NCI-H2196 treated with DMSO at 0.1 percent for 48 hours (cell line): Measurements from ENCODE around the gene BOD1L1.

ENCODE experiments used
- DNase-seq: peaks from one replicate; lab custom pipeline; 2025; ENCODE audit not compliant: unreplicated experiment; lab: John Stamatoyannopoulos, UW

The BOD1L1 gene

DNA sequence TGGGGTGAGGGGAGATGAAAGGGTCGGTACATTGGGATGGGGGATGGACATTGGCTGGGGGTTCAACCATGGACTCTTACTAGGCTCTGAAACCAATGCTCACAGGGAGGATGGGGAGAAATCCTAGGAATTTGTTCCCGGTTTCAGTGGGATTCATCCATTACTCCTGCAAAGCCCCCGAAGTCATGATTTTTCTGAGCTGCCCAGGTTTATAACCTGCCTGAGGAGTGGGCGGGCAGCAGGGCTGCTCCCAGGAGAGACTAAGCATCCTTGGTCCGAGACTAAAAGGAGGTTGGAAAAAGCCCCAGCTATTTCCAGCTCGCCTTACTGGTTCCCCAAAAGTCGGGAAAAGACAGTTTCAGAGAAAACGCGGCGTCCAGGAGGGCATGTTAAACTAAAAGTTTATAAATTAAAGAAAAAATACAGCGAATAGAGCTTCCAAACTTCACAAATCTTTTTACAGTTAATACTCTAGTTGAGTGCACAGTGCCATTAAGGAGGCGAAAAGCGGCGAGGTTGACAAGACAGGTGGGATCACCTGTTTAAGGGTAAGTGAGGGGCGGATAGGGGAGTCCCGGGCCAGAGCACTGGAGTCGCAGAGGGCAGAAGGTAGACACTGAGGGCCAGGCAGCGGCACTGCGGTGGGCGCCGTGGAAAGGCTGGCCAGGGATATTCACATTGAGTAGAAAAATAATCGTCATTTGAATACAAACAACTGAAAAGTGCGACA, 86.9 kb downstream of the BOD1L1 start:
- DNase-seq: no peak

DNA sequence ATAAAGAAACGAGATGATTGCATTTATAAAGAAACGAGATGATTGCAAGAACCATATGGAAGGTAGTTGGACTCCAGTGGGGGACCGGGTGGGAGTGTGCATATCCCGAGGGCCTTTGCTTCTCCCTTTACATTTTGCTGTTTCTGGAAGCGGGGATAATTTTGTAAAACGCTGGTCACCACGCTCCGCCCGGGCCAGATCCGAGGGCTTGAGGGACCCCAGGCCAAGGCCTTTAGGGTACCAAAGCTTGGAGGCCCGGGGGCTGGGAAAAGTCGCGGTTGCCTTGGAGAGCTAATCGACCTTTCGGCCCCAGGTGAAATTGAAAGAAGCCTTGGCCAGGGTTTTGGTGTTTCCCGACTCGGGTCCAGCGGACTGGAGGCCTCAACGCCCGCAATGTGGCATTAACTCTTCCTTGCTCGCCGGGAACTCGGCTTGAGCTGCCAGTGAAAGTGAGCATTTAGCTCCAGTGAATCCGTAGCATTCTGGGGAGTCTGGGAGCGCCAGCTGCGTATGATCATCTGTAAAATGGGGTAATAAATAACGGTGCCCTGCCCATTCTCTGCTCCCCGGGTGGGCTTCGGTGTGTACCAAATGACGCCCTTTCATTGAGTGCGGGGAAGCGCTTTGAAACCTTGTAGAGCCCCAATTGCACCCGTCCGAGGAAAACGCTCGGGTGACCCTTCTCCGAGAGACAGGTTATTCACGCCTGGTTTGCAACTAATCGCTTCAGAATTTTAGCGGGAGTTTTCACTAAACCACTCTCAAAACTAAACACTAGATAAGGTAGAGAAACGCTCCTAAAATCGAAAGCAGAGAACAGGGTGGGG, 87.7 kb downstream of the BOD1L1 start:
- no peak for DNase-seq

DNA sequence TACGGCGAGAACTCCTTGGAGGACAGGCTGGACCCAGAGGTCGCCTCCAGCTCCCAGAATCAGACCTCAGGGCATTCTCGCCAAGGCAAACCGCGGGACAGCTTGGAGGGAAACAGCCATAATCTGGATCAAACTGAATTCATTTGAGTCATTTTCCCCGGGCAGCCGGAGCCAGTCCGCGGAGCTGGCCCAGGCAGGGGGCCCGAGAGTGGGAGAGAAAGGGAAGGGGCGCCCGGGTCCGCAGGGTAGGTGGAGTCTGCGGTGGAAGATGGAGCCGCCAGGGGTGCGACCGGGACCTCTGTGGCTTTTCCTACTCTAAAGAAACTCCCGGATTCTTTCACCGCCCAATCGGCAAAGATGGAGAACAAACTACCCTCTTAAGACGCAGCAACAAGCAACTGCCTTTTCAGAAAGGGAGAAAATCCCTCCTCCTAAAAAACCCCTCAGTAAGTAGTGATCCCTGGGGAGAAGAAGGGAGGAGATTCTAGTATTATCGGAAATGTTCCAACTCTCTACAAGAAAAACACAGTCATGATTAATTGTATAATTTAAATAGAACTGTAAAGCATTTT, 88.4 kb downstream of the BOD1L1 start:
- DNase-seq: no peak

DNA sequence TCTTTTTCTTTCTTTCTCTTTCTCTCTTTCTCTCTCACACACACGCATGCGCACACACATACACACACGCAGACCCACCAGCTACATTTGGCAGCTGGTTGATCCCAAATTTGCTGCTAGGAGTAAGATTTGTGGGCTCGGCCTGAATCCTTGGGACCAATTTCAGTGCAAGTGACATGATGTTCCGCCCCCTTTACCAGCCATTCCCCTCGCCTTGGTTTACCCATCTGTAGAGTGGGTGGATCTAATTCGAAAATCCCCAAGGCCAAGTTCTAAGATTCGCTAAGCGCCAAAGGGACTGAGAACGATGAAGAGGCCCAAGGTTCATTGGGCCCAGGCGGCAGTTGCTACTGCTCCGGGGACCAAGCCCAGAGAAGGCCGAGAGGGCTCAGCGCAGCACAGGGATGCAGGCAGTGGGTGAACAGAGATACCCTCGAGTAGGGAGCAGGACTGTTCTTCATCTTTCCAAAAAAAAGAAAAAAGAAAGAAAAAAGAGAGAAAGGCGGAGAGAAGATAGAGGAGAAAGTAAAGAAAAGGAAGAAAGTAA, 89.0 kb downstream of the BOD1L1 start:
- no peak for DNase-seq

DNA sequence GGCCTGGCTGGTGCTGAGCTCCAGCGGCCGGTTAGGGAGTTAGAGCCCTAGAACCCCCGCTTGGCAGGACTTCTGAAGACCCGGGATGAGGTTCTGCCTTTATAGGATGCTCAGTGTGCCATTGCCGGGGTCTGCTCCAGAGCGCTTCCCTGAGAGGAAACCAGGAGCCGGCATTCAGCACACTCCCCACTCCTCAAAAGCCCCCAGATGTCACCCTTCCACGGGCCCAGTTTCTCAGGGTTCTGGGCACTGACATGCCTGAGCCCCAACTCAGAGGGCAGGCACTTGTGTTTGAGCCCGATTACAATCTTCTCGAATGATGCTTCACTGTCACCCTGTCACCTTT, 89.7 kb downstream of the BOD1L1 start:
- DNase-seq: no peak

DNA sequence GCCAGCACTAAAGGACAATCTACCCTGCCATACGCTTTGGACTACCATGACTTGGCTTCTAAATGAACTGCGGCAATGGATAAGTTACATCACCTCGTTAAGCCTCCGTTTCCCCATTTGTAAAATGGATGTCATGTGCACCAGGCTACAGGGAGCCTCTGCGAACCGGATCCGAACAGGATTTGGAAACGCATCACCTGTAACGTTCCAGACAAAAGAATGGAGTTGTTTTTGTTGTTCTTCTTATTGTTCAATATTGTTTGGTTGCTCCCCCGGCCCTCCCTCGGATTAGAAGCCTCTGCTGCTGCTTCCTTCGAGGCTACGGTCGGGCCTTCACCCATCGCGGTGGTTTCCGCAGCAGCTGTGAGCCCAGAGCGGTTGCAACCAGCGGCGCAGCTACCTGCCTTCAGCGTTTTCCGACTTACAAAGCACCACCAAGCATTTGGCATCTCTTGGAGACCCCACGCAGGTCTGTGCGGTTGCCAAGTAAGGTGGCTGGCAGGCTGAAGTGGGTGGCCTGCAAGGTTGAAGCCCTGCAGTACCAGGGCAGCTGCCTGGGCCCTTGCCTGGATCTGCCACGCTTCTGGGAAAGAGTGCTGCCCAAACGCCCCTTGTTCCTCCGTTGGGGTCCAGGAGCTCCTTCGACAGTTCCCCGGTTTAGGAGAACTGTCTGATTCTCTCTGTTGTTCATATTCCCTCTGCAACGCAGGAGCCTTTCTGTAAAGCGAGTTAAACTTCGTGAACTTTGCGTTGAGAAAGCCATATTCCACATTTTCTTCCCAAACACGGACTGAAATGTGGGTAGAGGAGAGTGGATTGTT, 90.3 kb downstream of the BOD1L1 start:
- DNase-seq: no peak

DNA sequence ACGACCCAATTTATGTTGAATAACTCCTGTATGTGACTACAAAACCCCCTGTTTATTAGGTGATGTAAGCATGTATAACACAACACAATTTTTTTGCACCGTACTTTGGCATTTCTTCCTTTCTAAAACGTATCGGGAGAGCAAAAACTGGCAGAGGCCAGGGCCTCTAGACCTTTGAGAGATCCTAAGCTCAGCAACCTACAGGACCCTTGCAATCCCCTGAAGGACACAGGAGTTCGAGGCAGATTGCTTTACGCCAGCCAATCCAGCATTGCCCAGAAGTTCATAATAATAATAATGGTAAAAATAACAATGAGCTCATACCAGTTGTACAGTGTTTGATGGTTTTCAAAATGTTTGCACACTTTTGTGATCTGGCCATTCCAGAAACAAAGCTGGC, 90.9 kb downstream of the BOD1L1 start:
- no peak for DNase-seq

DNA sequence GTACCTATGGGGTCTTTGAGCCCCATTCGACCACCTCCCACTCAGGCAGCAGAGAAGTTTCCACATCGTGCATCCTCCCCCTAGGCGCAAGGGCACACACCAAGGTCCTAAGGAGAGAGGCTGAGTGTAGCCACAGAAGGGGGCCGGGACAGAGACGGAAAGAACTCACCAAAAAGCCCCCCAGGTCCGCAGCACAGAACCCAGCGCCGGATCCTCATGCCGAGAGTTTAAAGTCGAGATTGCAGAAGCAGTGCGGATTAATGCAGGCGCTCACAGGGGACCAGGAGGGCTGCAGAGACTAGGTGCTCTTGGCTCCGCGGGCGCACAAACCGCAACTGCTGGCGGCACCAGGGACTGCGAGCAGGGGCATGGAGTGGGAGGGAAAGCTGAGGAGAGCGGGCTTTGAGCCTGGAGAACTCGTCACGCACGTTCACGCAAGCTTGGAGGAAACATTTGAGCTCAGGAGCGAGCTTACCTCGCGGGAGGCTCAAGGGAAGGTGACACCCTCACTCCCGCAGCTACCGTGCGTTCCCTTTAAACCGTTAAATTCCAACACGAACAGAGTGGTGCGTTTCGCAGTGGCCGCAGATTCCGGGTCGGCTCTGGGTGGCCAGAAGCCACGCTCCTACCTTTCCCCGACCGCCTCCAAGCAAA, 91.7 kb downstream of the BOD1L1 start:
- DNase-seq: no peak

DNA sequence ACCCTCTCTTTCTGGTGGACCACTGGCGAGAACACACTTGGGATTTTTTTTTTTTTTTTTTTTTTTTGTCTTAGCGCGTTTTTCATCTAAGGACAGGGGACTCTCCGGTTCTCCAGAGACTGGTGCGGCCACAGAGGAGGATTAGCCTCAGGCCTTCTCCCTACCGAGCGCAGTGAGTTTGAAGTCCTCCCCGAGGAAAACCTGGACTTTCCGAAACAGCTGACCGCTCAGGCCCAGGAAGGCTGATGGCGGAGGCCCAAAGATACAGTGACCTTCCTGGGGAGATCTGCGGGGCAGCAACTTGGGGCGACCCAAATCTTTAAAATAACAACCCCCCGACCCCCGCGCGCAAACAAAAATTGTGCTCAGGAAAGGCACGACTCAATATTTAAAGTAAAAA, 92.4 kb downstream of the BOD1L1 start:
- DNase-seq: no peak

DNA sequence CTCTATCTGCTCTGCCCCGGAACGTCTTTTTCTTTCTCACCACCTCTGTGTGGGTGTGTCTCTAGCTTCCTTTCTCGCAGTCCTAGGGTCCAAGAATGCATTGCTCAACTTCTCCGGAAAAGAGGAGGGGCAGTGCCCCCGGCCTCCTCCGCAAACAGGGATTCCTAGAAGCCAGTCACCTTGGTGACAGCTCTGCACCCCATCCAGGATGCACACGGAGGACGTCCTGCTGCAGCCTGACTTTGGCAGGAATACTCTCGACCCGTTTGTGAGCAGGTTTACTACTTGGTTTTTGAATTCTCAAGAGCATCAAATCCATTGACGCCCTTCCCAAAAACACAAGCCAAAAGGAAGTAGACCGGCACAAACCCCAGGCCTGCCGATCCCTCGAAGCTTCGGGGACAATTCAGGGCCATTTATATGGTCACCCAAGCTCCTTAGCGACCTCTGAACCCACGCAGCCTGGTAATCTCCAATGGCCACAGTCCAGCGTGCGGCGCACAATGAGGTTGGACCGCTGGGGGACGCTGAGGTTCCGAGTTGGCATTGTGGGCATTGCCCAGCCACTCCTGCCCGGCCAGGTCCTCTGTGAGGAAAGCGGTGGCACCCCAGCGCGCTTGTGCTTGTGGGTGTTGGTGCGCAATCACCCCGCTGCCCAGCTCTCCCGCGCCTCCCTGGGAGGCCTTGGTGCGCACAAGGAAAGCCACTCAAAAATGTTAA, 93.0 kb downstream of the BOD1L1 start:
- DNase-seq: no peak

DNA sequence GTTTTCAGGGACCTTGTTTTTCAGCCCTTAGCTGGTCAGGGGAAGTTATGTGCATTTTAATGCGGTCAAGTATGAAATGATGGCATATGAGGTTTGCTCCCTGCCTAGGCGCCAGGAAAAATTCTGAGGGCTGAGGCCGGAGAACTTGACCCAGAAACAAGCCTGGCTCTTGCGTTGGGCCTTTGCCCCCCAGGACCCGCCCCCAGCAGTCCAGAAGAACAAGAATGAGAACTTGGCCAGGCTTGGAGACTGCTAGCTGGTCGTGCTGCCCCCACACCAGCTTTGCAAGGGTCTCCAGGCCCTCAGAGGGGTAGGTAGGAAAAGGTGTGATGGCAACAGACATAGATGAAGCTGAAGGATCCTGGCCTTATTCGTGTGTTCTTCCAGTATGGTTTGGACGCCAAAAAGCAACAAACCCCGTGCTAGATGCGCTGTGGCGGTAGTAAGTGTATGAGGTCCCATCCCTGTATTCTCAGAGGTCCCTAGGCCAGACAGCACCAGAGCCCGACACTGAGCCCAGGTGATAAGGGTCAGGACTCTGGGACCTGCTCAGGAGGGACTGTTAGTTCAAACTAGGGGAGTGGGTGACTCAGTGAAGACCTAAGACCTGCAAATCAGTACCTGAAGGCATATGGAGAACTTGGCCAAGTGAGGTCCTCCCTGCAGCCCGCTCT, 93.7 kb downstream of the BOD1L1 start:
- DNase-seq: no peak

DNA sequence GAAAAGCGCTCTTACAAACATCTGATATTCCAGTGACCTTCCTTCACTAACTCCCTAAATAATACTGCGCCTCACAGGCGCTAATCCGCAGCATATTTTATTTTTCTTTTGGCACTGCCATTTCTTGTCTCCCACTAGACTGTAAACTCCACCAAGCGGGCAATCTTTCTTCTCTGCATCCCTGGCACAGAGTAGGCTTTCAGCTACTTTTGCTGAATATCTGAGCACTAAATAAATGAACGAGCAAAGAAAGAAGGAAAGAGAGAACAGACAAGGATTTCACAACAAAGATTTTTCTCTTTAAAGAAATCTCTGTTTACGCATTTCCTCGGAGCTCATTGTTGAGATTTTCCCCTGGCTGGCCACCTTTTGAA, 95.9 kb downstream of the BOD1L1 start:
- no peak for DNase-seq

DNA sequence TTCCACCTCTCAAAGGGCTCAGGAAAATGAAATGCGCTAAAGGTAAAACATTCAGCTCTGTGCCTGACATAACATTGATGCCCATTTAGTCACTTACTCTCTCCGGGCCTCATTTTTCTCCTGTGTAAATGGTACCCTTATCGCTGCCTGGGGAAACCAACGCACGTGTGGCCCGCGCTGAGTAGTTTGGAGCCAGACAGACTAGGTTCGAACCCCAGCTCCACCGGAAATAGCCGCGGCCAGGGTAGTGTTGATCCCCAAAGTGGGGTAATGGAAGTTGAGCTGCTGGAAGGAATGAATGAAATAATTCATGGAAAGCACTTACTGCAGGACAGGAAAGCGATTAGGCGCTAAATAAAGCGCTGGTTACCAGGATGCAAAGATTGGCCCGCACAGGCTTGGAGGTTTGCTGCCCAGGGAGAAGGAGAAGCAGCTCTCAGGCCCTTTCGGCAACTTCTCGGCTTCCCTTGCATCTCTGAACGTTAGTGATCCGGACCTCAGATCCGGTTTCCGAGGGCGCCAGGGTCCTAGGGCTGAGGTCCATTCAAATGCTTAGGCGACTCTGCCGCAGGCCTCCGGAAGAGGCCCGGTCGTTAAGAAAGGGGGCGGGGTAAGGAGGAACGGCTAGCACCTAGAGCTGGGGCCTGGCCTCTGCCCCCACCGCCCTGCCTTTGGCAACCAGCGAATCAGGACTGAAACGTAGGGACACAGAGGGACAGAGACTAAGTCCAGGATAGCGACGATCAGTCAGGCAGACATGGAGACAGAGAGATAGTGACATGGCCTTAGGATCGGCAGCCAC, 96.5 kb downstream of the BOD1L1 start:
- no peak for DNase-seq

DNA sequence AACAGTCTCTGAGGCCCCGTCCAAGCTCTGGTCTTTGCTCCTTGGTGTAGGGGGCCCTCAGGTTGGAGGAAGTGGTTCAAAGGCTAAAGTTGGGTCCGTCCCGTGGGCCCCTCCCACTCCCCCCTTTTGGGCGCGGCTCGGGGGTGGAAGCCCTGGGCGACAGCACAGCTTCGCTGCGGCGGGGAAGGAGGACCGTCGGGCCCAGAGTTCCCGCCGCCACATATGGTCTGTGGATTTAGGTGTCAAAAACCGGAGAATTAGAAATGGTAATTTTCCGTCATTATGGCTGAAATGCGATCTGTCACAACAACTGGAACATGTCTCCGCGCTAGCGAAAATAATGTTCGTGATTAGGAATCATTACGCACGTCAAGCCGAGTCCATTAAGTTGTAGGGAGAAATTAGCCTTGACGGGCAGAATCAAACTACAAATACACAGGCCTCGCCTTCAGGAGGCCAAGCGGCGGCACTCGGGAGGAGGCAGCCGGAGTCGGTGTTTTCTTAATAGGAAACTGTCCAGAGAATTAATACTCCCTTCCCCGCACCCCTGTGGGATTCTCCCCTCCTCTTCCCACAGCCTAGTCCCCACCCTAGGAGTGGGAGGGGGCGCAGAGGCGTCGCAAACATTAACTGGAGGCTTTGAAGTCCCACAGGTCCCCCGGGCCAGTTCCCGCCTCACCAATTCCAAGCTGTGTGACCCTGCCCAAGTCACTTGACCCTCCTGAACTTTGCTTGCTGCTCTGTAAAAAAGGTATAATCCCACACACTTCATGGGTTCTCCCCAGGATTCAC, 98.2 kb downstream of the BOD1L1 start:
- no peak for DNase-seq

DNA sequence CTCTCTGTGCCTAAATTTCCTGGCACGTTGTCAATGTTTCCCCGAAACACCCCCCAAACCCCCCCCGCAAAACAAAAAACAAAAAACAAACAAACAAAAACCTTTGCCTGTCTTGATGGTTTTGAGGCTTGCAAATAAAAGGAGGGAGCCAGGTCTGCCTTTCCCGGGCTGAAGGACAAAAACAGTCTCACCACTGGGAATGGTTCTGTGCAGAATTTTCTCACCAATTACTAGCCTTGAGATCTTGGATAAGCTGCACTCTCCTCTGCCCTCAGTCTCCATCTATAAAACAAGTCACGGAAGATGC, 98.8 kb downstream of the BOD1L1 start:
- no peak for DNase-seq

DNA sequence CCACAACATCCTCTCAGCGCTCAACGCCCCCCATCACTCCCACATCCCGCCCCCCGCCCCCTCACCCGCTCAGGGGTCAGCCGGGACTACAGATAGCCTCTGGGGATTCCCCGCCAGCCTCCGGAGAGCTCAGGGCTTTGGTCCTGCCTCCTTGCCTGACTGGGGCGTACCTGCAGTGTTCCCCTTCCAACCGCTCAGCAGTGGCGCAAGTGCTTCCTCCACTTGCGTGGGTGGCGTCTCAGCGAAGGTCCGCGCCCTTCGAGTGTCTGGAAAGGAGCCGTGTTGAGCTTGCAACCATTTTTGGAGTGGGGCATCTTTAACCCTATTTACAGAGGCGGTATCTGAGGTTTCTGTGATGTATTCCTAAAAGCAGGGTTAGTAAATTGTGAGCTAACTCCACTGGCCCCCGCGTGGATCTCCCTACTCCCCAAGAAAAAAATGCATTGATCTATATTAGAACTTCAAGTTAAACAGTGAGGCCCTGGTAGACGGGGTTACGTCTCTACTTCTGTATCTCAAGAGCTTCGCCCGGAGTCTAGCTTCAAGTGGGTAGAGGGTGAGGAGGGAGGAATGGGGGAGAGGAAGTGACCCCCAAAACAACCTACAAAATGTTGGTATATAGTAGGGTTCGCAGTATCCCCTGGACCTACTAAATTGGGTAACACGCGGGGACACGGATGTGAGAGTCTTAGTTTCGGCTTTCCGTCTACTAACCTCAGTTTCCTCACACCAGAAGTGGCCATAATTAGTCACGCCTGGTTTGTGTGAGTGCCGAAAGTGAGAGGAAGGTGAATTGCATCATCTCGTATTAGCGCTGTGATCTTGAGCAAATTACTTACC, 99.3 kb downstream of the BOD1L1 start:
- no peak for DNase-seq
